ENCODE results near the gene PDLIM7.
A peak's percentile ranks its signal among the peaks of the same experiment; 100 is the strongest.

PDLIM7 gene

GRCh38 chr5:177469750-177470525 is 27.5 kb downstream of the PDLIM7 start:
- Histone ChIP-seq H3K9me3 (ENCODE audit: control insufficient read depth in 5 of 5, low read length in 5 of 5) (peaks cover 0 to 2% (median 0%) of the 10 kb centered on the region in 5 donors), H3K9ac (ENCODE audit: low read length in 5 of 5) (peak overlapping the region in 2 of 5 donors; percentile 42 to 46), H3K36me3 (ENCODE audit: control insufficient read depth in 5 of 5, insufficient read depth in 5 of 5, low read length in 5 of 5) (peaks cover 0 to 33% (median 30%) of the 10 kb centered on the region in 5 donors), H3K27ac (ENCODE audit: low read depth, low read length) (peak overlapping the region; percentile 37), H3K4me1 (ENCODE audit: control insufficient read depth in 5 of 5, insufficient read depth in 5 of 5, low read length in 5 of 5) (peaks cover 2 to 46% (median 43%) of the 10 kb centered on the region in 5 donors), H3K4me3 (ENCODE audit: low read depth in 1 of 5, low read length in 5 of 5) (peak overlapping the region in 3 of 5 donors; percentile 6 to 24 (median 16)), H3K27me3 (ENCODE audit: control insufficient read depth in 5 of 5, insufficient read depth in 4 of 5, low read length in 5 of 5) (no peaks in the 10 kb centered on the region)

- H3K4me1 ChIP-seq (ENCODE audit: control insufficient read depth in 5 of 5, insufficient read depth in 5 of 5, low read length in 5 of 5): peaks cover 2 to 43% (median 40%) of the 10 kb centered on the region in 5 donors
- H3K36me3 ChIP-seq (ENCODE audit: control insufficient read depth in 5 of 5, insufficient read depth in 5 of 5, low read length in 5 of 5): peaks cover 0 to 33% (median 30%) of the 10 kb centered on the region in 5 donors
- peak overlapping the region in 1 of 5 donors; percentile 46 for H3K9ac ChIP-seq (ENCODE audit: low read length in 5 of 5)
- peak overlapping the region in 1 of 5 donors; percentile 24 for H3K4me3 ChIP-seq (ENCODE audit: low read depth in 1 of 5, low read length in 5 of 5)
- H3K27ac ChIP-seq (ENCODE audit: low read depth, low read length): peak overlapping the region; percentile 37
- peaks cover 0 to 2% (median 0%) of the 10 kb centered on the region in 5 donors for H3K9me3 ChIP-seq (ENCODE audit: control insufficient read depth in 5 of 5, low read length in 5 of 5)
- no peaks in the 10 kb centered on the region for H3K27me3 ChIP-seq (ENCODE audit: control insufficient read depth in 5 of 5, insufficient read depth in 4 of 5, low read length in 5 of 5)
Observed at GRCh38 chr5:177468685-177469628, 28.4 kb downstream of the PDLIM7 start.

GRCh38 chr5:177468329-177468684 is 29.1 kb downstream of the PDLIM7 start:
- Histone ChIP-seq H3K4me1 (ENCODE audit: control insufficient read depth in 5 of 5, insufficient read depth in 5 of 5, low read length in 5 of 5) (peaks cover 2 to 41% (median 38%) of the 10 kb centered on the region in 5 donors), H3K9me3 (ENCODE audit: control insufficient read depth in 5 of 5, low read length in 5 of 5) (peaks cover 0 to 2% (median 0%) of the 10 kb centered on the region in 5 donors), H3K9ac (ENCODE audit: low read length in 5 of 5) (no peak overlapping the region), H3K27me3 (ENCODE audit: control insufficient read depth in 5 of 5, insufficient read depth in 4 of 5, low read length in 5 of 5) (no peaks in the 10 kb centered on the region), H3K4me3 (ENCODE audit: low read depth in 1 of 5, low read length in 5 of 5) (no peak overlapping the region), H3K36me3 (ENCODE audit: control insufficient read depth in 5 of 5, insufficient read depth in 5 of 5, low read length in 5 of 5) (peaks cover 0 to 33% (median 30%) of the 10 kb centered on the region in 5 donors), H3K27ac (ENCODE audit: low read depth, low read length) (no peak overlapping the region)

DNA sequence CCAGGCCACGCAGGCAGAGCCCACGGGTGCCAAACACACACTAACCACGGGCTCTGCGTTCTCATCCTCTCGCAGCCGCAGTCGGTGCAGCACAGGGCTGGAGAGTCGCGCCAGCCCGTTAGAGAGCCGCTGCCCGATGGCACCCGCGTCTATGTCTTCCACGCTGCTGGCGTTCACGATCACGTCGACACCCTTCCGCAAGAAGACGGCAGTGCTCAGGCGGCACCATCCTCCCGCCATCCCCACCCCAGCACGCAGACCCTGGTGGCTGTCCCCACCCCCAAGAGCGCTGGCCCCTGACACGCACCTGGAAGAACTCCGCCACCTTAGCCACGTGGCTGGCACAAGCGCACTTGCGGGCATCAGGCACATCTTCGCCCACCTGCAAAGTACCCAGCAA is 30.0 kb downstream of the PDLIM7 start:
- Histone ChIP-seq H3K4me1 (ENCODE audit: control insufficient read depth in 5 of 5, insufficient read depth in 5 of 5, low read length in 5 of 5) (peaks cover 2 to 41% (median 36%) of the 10 kb centered on the region in 5 donors), H3K36me3 (ENCODE audit: control insufficient read depth in 5 of 5, insufficient read depth in 5 of 5, low read length in 5 of 5) (peaks cover 0 to 33% (median 30%) of the 10 kb centered on the region in 5 donors)

GRCh38 chr5:177466861-177467260 is 30.5 kb downstream of the PDLIM7 start:
- Histone ChIP-seq H3K27ac (ENCODE audit: low read depth, low read length) (no peak overlapping the region), H3K9me3 (ENCODE audit: control insufficient read depth in 5 of 5, low read length in 5 of 5) (peaks cover 0 to 2% (median 0%) of the 10 kb centered on the region in 5 donors), H3K27me3 (ENCODE audit: control insufficient read depth in 5 of 5, insufficient read depth in 4 of 5, low read length in 5 of 5) (no peaks in the 10 kb centered on the region), H3K4me3 (ENCODE audit: low read depth in 1 of 5, low read length in 5 of 5) (no peak overlapping the region), H3K36me3 (ENCODE audit: control insufficient read depth in 5 of 5, insufficient read depth in 5 of 5, low read length in 5 of 5) (peaks cover 0 to 33% (median 30%) of the 10 kb centered on the region in 5 donors), H3K9ac (ENCODE audit: low read length in 5 of 5) (no peak overlapping the region), H3K4me1 (ENCODE audit: control insufficient read depth in 5 of 5, insufficient read depth in 5 of 5, low read length in 5 of 5) (peaks cover 0 to 40% (median 34%) of the 10 kb centered on the region in 5 donors)

More for the DNA sequence above, 30.0 kb downstream of the PDLIM7 start:
- Histone ChIP-seq H3K9me3 (ENCODE audit: control insufficient read depth in 5 of 5, low read length in 5 of 5) (peaks cover 0 to 2% (median 0%) of the 10 kb centered on the region in 5 donors), H3K9ac (ENCODE audit: low read length in 5 of 5) (no peak overlapping the region), H3K4me3 (ENCODE audit: low read depth in 1 of 5, low read length in 5 of 5) (no peak overlapping the region), H3K27me3 (ENCODE audit: control insufficient read depth in 5 of 5, insufficient read depth in 4 of 5, low read length in 5 of 5) (no peaks in the 10 kb centered on the region), H3K27ac (ENCODE audit: low read depth, low read length) (no peak overlapping the region)

DNA sequence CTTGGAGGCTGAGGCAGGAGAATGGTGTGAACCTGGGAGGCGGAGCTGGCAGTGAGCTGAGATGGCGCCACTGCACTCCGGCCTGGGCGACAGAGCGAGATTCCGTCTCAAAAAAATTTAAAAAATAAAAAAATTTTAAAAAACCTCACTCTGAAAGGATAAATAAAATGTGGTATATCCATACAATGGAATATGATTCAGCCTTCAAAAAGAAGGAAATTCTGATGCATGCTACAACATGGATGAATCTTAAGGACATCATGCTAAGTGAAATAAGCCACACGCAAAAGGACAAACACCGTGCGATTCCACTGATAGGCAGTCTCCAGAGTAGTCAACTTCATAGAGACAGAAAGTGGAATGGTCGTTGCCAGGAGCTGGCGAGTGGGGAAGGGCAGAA is 32.4 kb downstream of the PDLIM7 start:
- H3K4me3 ChIP-seq (ENCODE audit: low read depth in 1 of 5, low read length in 5 of 5): no peak overlapping the region
- H3K27ac ChIP-seq (ENCODE audit: low read depth, low read length): no peak overlapping the region
- no peak overlapping the region for H3K9ac ChIP-seq (ENCODE audit: low read length in 5 of 5)
- peaks cover 0 to 40% (median 35%) of the 10 kb centered on the region in 5 donors for H3K36me3 ChIP-seq (ENCODE audit: control insufficient read depth in 5 of 5, insufficient read depth in 5 of 5, low read length in 5 of 5)
- no peaks in the 10 kb centered on the region for H3K27me3 ChIP-seq (ENCODE audit: control insufficient read depth in 5 of 5, insufficient read depth in 4 of 5, low read length in 5 of 5)
- H3K4me1 ChIP-seq (ENCODE audit: control insufficient read depth in 5 of 5, insufficient read depth in 5 of 5, low read length in 5 of 5): peaks cover 0 to 29% (median 22%) of the 10 kb centered on the region in 5 donors
- peaks cover 0 to 2% (median 0%) of the 10 kb centered on the region in 5 donors for H3K9me3 ChIP-seq (ENCODE audit: control insufficient read depth in 5 of 5, low read length in 5 of 5)

GRCh38 chr5:177462021-177462670 is 35.3 kb downstream of the PDLIM7 start:
- Histone ChIP-seq H3K4me3 (ENCODE audit: low read depth in 1 of 5, low read length in 5 of 5) (peak overlapping the region in 3 of 5 donors; percentile 3 to 32 (median 28)), H3K27ac (ENCODE audit: low read depth, low read length) (peak overlapping the region; percentile 76), H3K27me3 (ENCODE audit: control insufficient read depth in 5 of 5, insufficient read depth in 4 of 5, low read length in 5 of 5) (no peaks in the 10 kb centered on the region), H3K4me1 (ENCODE audit: control insufficient read depth in 5 of 5, insufficient read depth in 5 of 5, low read length in 5 of 5) (peaks cover 0 to 20% (median 15%) of the 10 kb centered on the region in 5 donors), H3K9me3 (ENCODE audit: control insufficient read depth in 5 of 5, low read length in 5 of 5) (peaks cover 0 to 2% (median 0%) of the 10 kb centered on the region in 5 donors), H3K9ac (ENCODE audit: low read length in 5 of 5) (peak overlapping the region in 1 of 5 donors; percentile 58), H3K36me3 (ENCODE audit: control insufficient read depth in 5 of 5, insufficient read depth in 5 of 5, low read length in 5 of 5) (peaks cover 0 to 50% (median 40%) of the 10 kb centered on the region in 5 donors)

- Histone ChIP-seq H3K9me3 (ENCODE audit: control insufficient read depth in 5 of 5, low read length in 5 of 5) (no peaks in the 10 kb centered on the region), H3K36me3 (ENCODE audit: control insufficient read depth in 5 of 5, insufficient read depth in 5 of 5, low read length in 5 of 5) (peaks cover 0 to 30% (median 22%) of the 10 kb centered on the region in 5 donors), H3K27me3 (ENCODE audit: control insufficient read depth in 5 of 5, insufficient read depth in 4 of 5, low read length in 5 of 5) (no peaks in the 10 kb centered on the region), H3K4me1 (ENCODE audit: control insufficient read depth in 5 of 5, insufficient read depth in 5 of 5, low read length in 5 of 5) (peaks cover 0 to 39% (median 35%) of the 10 kb centered on the region in 5 donors), H3K4me3 (ENCODE audit: low read depth in 1 of 5, low read length in 5 of 5) (no peak overlapping the region), H3K27ac (ENCODE audit: low read depth, low read length) (no peak overlapping the region), H3K9ac (ENCODE audit: low read length in 5 of 5) (no peak overlapping the region)
Observed at GRCh38 chr5:177459819-177460628, 37.4 kb downstream of the PDLIM7 start.

DNA sequence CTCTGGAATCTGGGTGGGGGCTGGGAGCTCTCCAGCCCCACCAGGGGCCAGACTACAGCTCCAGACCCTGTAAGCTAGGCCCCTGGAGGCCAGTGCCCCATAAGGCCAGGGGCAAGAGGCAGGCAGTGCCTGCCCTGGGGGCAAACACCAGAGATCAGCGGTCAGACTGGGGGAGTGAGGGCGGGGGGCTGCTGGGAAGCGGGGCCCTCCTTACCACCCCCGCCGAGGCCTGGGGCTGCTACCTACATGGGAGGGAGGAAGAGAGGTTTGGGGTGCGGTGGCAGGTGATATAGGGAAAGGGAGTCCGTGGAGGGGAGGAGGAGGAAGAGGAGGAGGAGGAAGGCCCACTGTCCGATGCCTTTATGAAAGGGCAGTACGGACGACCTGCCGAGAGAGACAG is 38.0 kb downstream of the PDLIM7 start:
- H3K36me3 ChIP-seq (ENCODE audit: control insufficient read depth in 5 of 5, insufficient read depth in 5 of 5, low read length in 5 of 5): peaks cover 0 to 29% (median 22%) of the 10 kb centered on the region in 5 donors
- no peak overlapping the region for H3K27ac ChIP-seq (ENCODE audit: low read depth, low read length)
- H3K4me3 ChIP-seq (ENCODE audit: low read depth in 1 of 5, low read length in 5 of 5): no peak overlapping the region
- no peak overlapping the region for H3K9ac ChIP-seq (ENCODE audit: low read length in 5 of 5)
- no peaks in the 10 kb centered on the region for H3K27me3 ChIP-seq (ENCODE audit: control insufficient read depth in 5 of 5, insufficient read depth in 4 of 5, low read length in 5 of 5)
- H3K4me1 ChIP-seq (ENCODE audit: control insufficient read depth in 5 of 5, insufficient read depth in 5 of 5, low read length in 5 of 5): peaks cover 0 to 44% (median 37%) of the 10 kb centered on the region in 5 donors
- H3K9me3 ChIP-seq (ENCODE audit: control insufficient read depth in 5 of 5, low read length in 5 of 5): no peaks in the 10 kb centered on the region
